Measurements from ENCODE around the gene SNPH.
"Not testable (repeated sequence)": the region's sequence is repeated elsewhere in the genome, so short reads cannot be mapped to it uniquely, and the experiment has no call there.

The SNPH gene

GRCh38 chr20:1343446-1344124 is 77.5 kb downstream of the SNPH start:
- DNase-seq: not testable (repeated sequence)

- DNase-seq: no peak
These were observed 79.1 kb downstream of the SNPH start for GRCh38 chr20:1345030-1345755.

- DNase-seq: no peak
These were observed 79.6 kb downstream of the SNPH start for GRCh38 chr20:1345756-1346093.

- DNase-seq: peak; percentile 54
These were observed 80.3 kb downstream of the SNPH start for GRCh38 chr20:1346315-1346969.

- no peak for DNase-seq
These were observed 87.9 kb downstream of the SNPH start for GRCh38 chr20:1353956-1354355.

GRCh38 chr20:1357921-1358671 is 92.0 kb downstream of the SNPH start:
- DNase-seq: peak; percentile 59

All from hematopoietic multipotent progenitor cell treated with erythropoietin and hydrocortisone succinate and interleukin-3 and kit ligand, for 4 days (in vitro differentiated cells).